ENCODE results near the gene ATG12.

DNA sequence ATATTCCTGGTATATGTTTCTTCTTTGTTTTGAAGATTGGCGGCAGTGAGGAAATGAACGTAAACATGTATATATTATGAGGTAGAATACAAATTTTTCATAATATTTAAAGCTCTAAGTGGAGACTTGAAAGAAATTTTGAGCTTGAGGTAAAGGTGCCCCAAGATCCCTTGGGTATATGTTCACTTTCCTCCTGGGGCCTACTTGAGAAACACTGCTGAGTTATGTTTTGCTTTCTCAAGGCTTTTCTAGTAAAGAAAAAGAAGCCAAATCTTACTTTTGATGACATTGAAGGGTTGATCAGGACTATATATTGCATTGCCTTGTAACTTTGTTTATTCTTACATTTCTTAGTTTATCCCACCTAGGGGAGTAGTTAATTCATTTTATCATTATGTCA is 31.1 kb upstream of the ATG12 start:
- TF ChIP-seq, protein P1, sequence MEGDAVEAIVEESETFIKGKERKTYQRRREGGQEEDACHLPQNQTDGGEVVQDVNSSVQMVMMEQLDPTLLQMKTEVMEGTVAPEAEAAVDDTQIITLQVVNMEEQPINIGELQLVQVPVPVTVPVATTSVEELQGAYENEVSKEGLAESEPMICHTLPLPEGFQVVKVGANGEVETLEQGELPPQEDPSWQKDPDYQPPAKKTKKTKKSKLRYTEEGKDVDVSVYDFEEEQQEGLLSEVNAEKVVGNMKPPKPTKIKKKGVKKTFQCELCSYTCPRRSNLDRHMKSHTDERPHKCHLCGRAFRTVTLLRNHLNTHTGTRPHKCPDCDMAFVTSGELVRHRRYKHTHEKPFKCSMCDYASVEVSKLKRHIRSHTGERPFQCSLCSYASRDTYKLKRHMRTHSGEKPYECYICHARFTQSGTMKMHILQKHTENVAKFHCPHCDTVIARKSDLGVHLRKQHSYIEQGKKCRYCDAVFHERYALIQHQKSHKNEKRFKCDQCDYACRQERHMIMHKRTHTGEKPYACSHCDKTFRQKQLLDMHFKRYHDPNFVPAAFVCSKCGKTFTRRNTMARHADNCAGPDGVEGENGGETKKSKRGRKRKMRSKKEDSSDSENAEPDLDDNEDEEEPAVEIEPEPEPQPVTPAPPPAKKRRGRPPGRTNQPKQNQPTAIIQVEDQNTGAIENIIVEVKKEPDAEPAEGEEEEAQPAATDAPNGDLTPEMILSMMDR (IDR thresholded peaks at IDR 0.05; ENCODE audit: low read length): no peak
- no peak for TF ChIP-seq EZH2 (IDR thresholded peaks at IDR 0.05; ENCODE audit: borderline replicate concordance, low read length)

Measured in OCI-LY1 (cell line).